Measurements from ENCODE around the gene BCL2L12.
A peak's percentile ranks its signal among the peaks of the same experiment; 100 is the strongest.

The BCL2L12 gene

DNA sequence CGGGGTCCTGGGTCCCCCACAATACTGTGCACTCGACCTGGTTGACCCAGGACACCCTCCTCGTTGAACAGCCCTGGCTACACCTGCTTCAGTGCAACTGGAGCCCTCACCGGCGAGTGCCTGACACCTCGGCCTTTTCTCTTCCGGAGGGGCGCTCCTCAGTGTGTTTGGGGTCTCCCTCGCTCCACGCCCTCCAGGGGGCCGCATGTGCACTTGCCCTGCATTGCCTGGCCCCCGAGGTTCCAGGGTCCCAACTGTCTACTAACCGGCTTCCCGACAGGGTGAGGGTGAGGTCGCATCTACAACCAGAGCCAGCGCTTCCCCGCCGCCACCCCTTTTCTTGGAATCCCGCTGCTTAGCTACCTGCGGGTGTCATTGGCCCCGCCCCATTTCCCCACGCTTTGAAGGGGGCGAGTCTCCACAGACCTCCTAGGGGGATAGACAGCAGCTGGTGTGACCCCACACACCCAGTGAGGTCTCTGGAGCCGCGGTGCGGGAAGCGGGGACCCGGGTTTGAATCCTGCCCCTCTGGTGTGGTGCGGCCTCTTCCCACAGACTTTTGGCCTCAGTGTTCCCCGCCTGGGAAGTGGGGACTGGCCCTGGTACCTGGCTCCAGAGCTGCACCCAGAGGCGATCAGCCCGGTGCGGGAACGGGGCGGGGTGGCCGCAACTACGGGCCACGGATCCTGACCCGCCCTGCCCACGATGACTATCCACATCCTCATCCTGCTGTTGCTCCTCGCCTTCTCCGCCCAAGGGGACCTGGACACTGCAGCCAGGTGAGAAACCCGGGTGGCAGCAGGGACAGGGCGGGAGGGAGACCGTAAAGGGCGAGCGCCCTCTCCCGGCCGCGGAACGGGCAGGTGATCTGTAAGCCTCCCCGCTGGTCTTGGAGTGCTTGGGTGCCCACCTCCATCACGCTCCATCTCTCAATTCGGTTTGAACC is 23.7 kb downstream of the BCL2L12 start, which contains the start of gene ADM5:
TSS of gene ADM5 (plus strand) at position 462 of the 946 bp plus-strand sequence. CDS start at position 706, 244 bp downstream.
- peak within 1 kb of the TSS; percentile 45 for H3K4me3 ChIP-seq (ENCODE audit: low read depth, low read length)
- in situ Hi-C loops (cut with HindIII; ENCODE audit: low sequenced_read_pairs), result no loop called here
- no peak for DNase-seq (ENCODE audit: low read depth)
- TF ChIP-seq, protein P1, sequence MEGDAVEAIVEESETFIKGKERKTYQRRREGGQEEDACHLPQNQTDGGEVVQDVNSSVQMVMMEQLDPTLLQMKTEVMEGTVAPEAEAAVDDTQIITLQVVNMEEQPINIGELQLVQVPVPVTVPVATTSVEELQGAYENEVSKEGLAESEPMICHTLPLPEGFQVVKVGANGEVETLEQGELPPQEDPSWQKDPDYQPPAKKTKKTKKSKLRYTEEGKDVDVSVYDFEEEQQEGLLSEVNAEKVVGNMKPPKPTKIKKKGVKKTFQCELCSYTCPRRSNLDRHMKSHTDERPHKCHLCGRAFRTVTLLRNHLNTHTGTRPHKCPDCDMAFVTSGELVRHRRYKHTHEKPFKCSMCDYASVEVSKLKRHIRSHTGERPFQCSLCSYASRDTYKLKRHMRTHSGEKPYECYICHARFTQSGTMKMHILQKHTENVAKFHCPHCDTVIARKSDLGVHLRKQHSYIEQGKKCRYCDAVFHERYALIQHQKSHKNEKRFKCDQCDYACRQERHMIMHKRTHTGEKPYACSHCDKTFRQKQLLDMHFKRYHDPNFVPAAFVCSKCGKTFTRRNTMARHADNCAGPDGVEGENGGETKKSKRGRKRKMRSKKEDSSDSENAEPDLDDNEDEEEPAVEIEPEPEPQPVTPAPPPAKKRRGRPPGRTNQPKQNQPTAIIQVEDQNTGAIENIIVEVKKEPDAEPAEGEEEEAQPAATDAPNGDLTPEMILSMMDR (IDR thresholded peaks at IDR 0.05; ENCODE audit: low read depth, low read length, missing control alignments), result peak; percentile 51

DNA sequence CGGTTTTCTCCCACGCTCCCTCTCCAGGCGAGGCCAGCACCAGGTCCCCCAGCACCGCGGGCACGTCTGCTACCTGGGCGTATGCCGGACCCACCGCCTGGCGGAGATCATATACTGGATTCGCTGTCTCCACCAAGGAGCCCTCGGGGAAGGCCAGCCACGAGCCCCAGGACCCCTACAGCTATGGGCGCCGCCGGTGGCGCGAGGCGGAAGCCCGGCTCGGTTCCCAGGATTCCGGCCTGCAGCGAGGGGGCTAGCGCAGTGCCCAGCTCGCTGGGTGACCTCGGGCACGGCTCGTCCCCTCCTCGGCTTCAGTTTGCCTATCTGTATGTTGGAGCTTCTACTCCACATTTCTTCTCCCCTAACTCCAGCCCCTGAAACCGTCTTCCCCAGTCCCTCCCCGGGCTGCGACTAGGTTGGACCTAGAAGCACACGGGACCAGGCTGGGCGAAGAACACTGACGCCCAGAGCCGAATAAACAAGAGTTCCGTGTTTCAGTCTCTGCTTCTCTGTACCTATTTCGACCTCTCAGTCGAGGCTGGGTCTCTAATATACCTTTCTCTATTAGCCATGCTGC is 24.4 kb downstream of the BCL2L12 start:
- TF ChIP-seq, protein P1 (IDR thresholded peaks at IDR 0.05; ENCODE audit: low read depth, low read length, missing control alignments), result no peak
- in situ Hi-C loops (cut with HindIII; ENCODE audit: low sequenced_read_pairs), result no loop called here
- no peak for DNase-seq (ENCODE audit: low read depth)
- peak overlapping the region; percentile 45 for H3K4me3 ChIP-seq (ENCODE audit: low read depth, low read length)

DNA sequence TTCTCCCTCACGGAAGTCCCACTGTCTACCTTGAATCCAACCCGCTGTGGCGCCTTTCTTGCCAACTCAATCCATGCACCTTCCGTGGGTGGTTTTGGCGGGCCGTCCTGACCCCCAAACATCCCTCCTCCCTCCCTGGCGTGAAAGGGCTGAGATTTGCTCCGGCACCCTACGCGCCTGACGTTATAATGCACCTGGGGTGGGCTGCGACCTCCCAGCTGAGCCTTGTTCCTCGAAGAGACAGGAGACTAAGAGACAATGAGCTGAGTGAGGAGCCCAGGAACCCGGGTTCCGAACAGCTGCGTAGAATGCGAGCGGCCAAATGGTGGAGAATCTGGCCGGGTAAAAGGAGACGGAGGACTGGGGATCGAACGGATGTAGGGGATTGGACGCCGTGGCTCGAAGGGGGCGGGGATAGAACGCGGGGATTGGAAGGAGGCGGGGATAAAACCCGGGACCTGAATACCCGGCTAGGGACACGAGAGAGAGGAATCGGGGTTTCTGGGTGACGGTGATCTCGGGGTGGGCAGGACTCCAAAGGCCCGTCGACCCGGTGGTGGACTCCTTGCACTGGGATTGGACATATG is 25.0 kb downstream of the BCL2L12 start, which contains the start of gene CPT1C:
TSS of gene CPT1C (plus strand) at position 461 of the 587 bp plus-strand sequence. CDS start 1,137 bp downstream, outside the sequence.
- TF ChIP-seq, protein P1 (IDR thresholded peaks at IDR 0.05; ENCODE audit: low read depth, low read length, missing control alignments), result no peak
- peak; percentile 48 for DNase-seq (ENCODE audit: low read depth)
- in situ Hi-C loops (cut with HindIII; ENCODE audit: low sequenced_read_pairs), result no loop called here
- peak within 1 kb of the TSS; percentile 45 for H3K4me3 ChIP-seq (ENCODE audit: low read depth, low read length)

DNA sequence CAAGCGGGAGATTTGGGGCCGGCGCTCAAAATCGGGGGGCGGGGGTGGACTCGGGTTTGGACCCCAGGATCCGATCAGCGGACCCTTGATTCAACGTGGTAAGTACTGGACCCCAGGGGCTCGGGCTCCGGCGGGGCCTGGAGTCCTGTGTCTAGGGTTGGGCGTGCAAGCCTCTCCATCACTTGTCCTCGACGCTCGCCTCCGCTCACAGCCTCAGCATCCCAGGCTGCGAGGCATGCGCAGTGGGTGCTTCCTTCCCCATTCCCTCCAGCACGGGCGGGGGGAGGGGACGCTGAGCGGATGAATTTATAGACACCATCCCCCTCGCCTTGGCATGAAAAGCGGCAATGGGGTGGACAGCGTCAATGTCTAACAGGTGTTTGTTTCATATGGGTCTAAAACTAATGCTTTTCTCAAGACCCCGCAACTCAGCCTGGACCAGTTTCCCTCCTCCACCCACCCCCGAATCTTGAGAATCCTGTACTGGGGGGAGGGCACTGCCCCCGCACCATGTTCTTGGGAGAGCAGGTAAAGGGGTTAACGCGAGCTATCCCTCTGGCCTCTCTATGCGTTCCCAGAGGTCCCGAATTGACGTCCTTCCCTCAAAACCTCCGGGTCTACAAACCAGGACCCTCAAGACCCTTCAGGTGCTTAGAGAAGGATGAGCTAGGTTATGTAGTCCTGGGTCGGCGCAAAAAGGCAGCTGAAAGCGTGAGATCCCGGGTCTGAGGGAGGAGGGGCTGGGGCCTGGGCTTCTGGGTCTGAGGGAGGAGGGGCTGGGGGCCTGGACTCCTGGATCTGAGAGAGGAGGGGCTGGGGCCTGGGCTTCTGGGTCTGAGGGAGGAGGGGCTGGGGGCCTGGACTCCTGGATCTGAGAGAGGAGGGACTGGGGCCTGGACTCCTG is 25.8 kb downstream of the BCL2L12 start:
- H3K4me3 ChIP-seq (ENCODE audit: low read depth, low read length), result peak overlapping the region; percentile 45
- peak; percentile 36 for DNase-seq (ENCODE audit: low read depth)
- in situ Hi-C loops (cut with HindIII; ENCODE audit: low sequenced_read_pairs), result no loop called here
- TF ChIP-seq, protein P1 (IDR thresholded peaks at IDR 0.05; ENCODE audit: low read depth, low read length, missing control alignments), result no peak

DNA sequence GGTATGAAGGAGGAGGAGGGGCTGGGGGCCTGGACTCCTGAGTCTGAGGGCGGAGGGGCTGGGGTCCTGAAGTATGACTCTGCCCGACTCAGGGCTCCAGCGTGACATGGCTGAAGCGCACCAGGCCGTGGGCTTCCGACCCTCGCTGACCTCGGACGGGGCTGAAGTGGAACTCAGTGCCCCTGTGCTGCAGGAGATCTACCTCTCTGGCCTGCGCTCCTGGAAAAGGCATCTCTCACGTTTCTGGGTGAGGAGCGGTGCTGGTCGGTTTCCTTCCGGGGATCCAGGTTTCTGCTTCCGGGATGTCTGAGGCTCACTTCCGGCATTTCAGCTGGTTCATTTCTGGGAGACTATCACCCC is 26.4 kb downstream of the BCL2L12 start:
- no peak for DNase-seq (ENCODE audit: low read depth)
- TF ChIP-seq, protein P1 (IDR thresholded peaks at IDR 0.05; ENCODE audit: low read depth, low read length, missing control alignments), result no peak
- in situ Hi-C loops (cut with HindIII; ENCODE audit: low sequenced_read_pairs), result no loop called here
- H3K4me3 ChIP-seq (ENCODE audit: low read depth, low read length), result peak overlapping the region; percentile 45

Data from astrocyte of the cerebellum (primary cell).